ENCODE results near the gene ABCB8. TPM values are rescaled to one million over a fixed set of nuclear protein-coding genes. Genes with fewer than 3 reads are reported as not detected.

Gene ABCB8
- total and polyA plus RNA-seq, 9 of the 15 experiments (the other 6 are each of a cell fraction or from before 2014, with no cell fraction given) = 7.6 to 106 (median 36.3) TPM

DNA sequence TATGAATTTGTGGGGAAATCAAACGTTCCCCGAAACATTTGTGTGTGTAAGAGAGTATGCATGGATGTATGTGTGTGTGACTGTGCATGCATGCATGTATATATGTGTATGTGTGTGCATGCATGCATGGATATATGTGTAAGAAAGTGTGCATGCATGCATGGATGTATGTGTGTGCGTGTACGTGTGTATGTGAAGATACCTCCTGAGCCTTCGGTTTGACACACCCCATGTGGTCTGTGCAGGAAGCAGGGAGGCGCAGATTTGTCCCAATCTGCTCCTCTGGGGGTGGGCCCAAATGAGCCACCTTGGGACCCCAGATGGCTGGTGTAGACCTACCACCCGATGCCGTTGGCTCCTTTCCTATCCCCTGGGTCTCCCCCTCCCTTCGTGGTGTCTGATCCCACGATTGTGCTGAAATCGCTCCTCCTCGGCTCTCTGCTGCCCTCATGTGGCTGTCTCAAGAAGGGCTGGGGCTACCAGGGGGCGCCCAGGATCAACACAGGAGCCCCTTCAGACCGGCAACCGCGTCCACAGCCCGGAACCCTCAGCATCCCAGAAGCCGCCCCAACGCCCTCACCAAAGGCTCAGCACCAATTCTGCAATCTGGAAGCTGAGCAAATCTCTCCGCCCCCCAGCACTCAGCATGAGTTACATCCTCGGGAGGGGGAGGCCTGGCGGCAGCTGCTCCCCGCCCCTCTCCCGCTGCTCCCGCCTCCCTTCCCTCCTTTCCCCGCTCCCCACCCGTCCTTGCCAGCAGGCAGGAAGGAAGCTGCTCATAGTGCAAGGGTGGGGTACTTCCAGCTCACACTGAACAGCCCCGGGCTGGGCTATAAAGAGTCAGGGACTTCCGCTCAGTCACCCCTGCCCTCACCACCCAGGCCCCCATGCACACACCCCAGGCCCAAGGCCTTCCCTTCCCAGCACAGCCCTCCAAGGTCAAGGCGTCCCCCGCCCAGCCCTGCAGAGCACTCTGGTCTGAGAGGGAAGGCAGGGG lies 39.7 kb upstream of the ABCB8 start (continued):
- TF ChIP-seq E4F1 (CRISPR knock-in tag; IDR thresholded peaks at IDR 0.05; ENCODE audit: borderline replicate concordance) (no peak), MITF (IDR thresholded peaks at IDR 0.05) (no peak), MCM3 (IDR thresholded peaks at IDR 0.05) (no peak), SMC3 (conservative IDR thresholded peaks at IDR 0.05; ENCODE audit: insufficient read depth, low read depth, low read length) (peak; percentile 97), HDAC8 (tag; IDR thresholded peaks at IDR 0.05) (0 out of 2 replicates have a peak, but pooled peaks have one; percentile 24)

Data from K562 (cell line).